IPS DF 4.7 (cell line): ENCODE data around the gene TSSK2.

Experiments
- DNase-seq: peaks from one replicate; pipeline ENCODE4 v3.0.0-alpha.2; 2013; ENCODE audit warnings: low spot score; ENCODE audit errors: extremely low read depth

TSSK2 gene

GRCh38 chr22:19106886-19107729 lies 24.0 kb upstream of the TSSK2 start:
- no peak for DNase-seq

GRCh38 chr22:19107730-19108074 lies 23.4 kb upstream of the TSSK2 start:
- no peak for DNase-seq

- no peak for DNase-seq
These were observed 22.3 kb upstream of the TSSK2 start for GRCh38 chr22:19108807-19109197.

- no peak for DNase-seq
These were observed 21.7 kb upstream of the TSSK2 start for GRCh38 chr22:19109198-19110063.

- no peak for DNase-seq
These were observed 21.0 kb upstream of the TSSK2 start for GRCh38 chr22:19110064-19110458.

- DNase-seq = no peak
These were observed 20.5 kb upstream of the TSSK2 start for GRCh38 chr22:19110646-19111045.

- no peak for DNase-seq
These were observed 20.0 kb upstream of the TSSK2 start for GRCh38 chr22:19111140-19111539.

- no peak for DNase-seq
These were observed 19.5 kb upstream of the TSSK2 start for GRCh38 chr22:19111584-19111983.

GRCh38 chr22:19113429-19113828 lies 17.7 kb upstream of the TSSK2 start:
- DNase-seq = no peak

GRCh38 chr22:19114984-19115552 lies 16.0 kb upstream of the TSSK2 start:
- no peak for DNase-seq

- no peak for DNase-seq
These were observed 15.5 kb upstream of the TSSK2 start for GRCh38 chr22:19115628-19116027.

- no peak for DNase-seq
These were observed 14.0 kb upstream of the TSSK2 start for GRCh38 chr22:19117111-19117512.

- DNase-seq = no peak
These were observed 12.7 kb upstream of the TSSK2 start for GRCh38 chr22:19118329-19118880.

GRCh38 chr22:19119949-19120348 lies 11.2 kb upstream of the TSSK2 start:
- DNase-seq = no peak

GRCh38 chr22:19120829-19121630 lies 10.1 kb upstream of the TSSK2 start:
- no peak for DNase-seq

GRCh38 chr22:19121631-19122142 lies 9.4 kb upstream of the TSSK2 start:
- no peak for DNase-seq

- DNase-seq = no peak
These were observed 8.9 kb upstream of the TSSK2 start, which contains the start of gene DGCR2 for GRCh38 chr22:19122143-19122751. TSS of gene DGCR2 (minus strand) at chr22:19122412. CDS start at chr22:19122206, 206 bp downstream.

- DNase-seq = no peak
These were observed 8.2 kb upstream of the TSSK2 start for GRCh38 chr22:19122752-19123492.

GRCh38 chr22:19123936-19124335 lies 7.2 kb upstream of the TSSK2 start:
- no peak for DNase-seq

GRCh38 chr22:19124377-19124776 lies 6.7 kb upstream of the TSSK2 start:
- DNase-seq = no peak
